ENCODE results near the gene IL13RA1.
A peak's percentile ranks its signal among the peaks of the same experiment; 100 is the strongest.
"Not testable (repeated sequence)": the region's sequence is repeated elsewhere in the genome, so short reads cannot be mapped to it uniquely, and the experiment has no call there.

IL13RA1 gene

GRCh38 chrX:118726887-118727685, at the start of gene IL13RA1:
TSS of gene IL13RA1 (plus strand) at chrX:118727606. CDS start at chrX:118727639, 33 bp downstream.
- DNase-seq: peak; percentile 51

GRCh38 chrX:118679290-118679689, 48.1 kb upstream of the IL13RA1 start:
- no peak for DNase-seq

GRCh38 chrX:118682258-118683014, 45.0 kb upstream of the IL13RA1 start:
- DNase-seq: no peak

- DNase-seq: no peak
These were observed 42.0 kb upstream of the IL13RA1 start for GRCh38 chrX:118685393-118685792.

- no peak for DNase-seq
These were observed 38.5 kb upstream of the IL13RA1 start for GRCh38 chrX:118688935-118689334.

GRCh38 chrX:118693843-118694242, 33.6 kb upstream of the IL13RA1 start:
- DNase-seq: no peak

GRCh38 chrX:118694638-118695037, 32.8 kb upstream of the IL13RA1 start:
- no peak for DNase-seq

- DNase-seq: no peak
These were observed 28.8 kb upstream of the IL13RA1 start for GRCh38 chrX:118698516-118699170.

GRCh38 chrX:118702741-118703140, 24.7 kb upstream of the IL13RA1 start:
- no peak for DNase-seq

- no peak for DNase-seq
These were observed 20.7 kb upstream of the IL13RA1 start for GRCh38 chrX:118706681-118707080.

- no peak for DNase-seq
These were observed 12.9 kb upstream of the IL13RA1 start for GRCh38 chrX:118714521-118714920.

- DNase-seq: not testable (repeated sequence)
These were observed 11.5 kb upstream of the IL13RA1 start for GRCh38 chrX:118715917-118716316.

- DNase-seq: not testable (repeated sequence)
These were observed 10.6 kb upstream of the IL13RA1 start for GRCh38 chrX:118716833-118717232.

GRCh38 chrX:118717678-118718391, 9.6 kb upstream of the IL13RA1 start:
- no peak for DNase-seq

- DNase-seq: no peak
These were observed 8.7 kb upstream of the IL13RA1 start for GRCh38 chrX:118718737-118719136.

- DNase-seq: no peak
These were observed 7.2 kb upstream of the IL13RA1 start for GRCh38 chrX:118720058-118720707.

- DNase-seq: no peak
These were observed 4.0 kb upstream of the IL13RA1 start for GRCh38 chrX:118723376-118723775.

- no peak for DNase-seq
These were observed 3.0 kb upstream of the IL13RA1 start for GRCh38 chrX:118724365-118724764.

GRCh38 chrX:118724775-118725174, 2.6 kb upstream of the IL13RA1 start:
- no peak for DNase-seq

- no peak for DNase-seq
These were observed 1.0 kb upstream of the IL13RA1 start for GRCh38 chrX:118726396-118726795.

- DNase-seq: peak; percentile 4
These were observed 407 bp downstream of the IL13RA1 start for GRCh38 chrX:118727686-118728339.
